ENCODE data around the gene LCE3B.

LCE3B gene

GRCh38 chr1:152663098-152663497 is 49.5 kb downstream of the LCE3B start, which contains the start of gene LCE2D:
Gene LCE2D (plus strand): TSS chr1:152663380. CDS start chr1:152664106, 726 bp downstream.
- no peak for DNase-seq
